ENCODE results near the gene PHRF1.
"Not testable (repeated sequence)": the region's sequence is repeated elsewhere in the genome, so short reads cannot be mapped to it uniquely, and the experiment has no call there.

The PHRF1 gene

DNA sequence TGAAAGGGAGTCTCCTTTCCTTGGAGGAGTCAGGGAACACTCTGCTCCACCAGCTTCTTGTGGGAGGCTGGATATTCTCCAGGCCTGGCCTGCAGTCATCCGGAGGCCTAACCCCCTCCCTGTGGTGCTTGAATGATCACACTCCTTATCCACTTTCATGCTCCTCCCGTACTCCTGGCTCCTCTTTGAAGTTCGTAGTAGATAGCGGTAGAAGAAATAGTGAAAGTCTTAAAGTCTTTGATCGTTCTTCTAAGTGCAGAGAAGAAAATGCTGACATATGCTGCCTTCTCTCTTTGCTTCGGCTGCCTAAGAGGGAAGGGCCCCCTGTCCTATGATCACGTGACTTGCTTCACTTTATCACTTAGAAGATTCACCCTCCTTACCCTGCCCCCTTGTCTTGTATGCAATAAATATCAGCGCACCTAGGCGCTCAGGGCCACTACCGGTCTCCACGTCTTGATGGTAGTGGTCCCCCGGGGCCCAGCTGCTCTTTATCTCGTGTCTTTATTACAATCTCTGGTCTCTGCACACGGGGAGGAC, 2.2 kb upstream of the PHRF1 start:
- not testable (repeated sequence) for DNase-seq

DNA sequence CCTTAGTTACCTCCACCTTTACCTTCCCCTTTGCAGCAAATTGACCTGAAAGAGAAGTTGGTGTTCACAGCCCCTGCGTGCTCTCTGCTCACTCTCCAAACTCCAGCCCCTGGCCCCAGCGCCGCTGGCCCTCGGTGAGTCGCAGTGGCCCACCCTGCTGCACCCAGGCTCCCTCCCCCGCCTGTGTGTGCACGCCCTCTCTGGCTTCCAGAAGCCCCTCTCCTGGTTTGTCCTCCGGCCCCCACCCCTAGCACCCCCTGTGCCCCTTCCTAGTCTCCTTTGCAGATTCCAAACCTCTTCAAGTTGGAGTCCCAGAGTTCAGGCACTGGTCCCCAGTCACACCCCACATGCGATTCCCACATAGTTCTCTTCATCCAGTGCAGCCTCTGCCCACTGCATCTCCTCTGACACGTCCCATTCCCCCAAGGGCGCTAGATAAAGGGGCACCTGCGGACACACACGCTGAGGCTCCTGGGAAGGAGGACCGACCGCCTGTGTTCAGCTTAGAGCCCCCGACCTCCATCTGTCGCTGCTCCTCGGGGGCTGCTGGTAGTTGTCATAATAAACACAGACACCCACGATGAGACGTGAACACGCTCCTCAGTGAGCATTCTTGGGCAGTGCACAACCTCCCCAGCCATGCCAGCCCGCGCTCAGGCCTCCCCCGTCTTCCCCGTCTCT, 1.5 kb upstream of the PHRF1 start:
- DNase-seq: no peak

DNA sequence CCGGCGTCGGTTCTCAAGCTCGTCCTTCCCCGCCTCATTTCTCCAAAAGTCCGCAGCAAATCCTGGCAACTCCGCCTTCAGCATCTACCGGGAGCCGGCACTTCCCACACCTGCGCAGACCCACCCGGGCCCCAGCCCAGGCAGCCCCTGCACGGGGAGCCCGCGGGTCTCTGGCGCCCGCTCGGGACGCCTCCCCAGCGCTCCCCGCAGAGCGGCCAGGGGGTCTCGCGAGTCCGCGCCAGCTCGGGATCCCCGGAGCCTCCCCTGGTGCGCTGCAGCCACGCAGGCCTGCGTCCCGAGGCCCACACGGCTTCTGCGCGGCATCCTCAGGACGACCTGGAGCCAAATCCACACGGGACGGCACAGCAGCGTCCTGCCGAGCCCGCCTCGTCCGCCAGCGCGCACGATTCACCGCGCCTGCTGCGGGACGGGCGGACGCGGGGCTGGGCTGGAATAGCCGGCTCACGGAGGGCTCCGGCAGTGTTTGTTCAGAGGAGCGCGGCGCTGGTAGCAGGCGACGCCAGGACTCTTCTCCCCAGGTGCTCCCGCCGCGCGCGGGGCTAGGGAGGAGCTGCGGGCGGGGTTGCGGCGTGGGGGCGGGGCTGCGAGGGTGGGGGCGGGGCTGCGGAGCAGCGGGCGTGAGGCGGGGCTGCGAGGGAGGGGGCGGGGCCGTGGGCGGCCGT, 816 bp upstream of the PHRF1 start:
- DNase-seq: no peak

DNA sequence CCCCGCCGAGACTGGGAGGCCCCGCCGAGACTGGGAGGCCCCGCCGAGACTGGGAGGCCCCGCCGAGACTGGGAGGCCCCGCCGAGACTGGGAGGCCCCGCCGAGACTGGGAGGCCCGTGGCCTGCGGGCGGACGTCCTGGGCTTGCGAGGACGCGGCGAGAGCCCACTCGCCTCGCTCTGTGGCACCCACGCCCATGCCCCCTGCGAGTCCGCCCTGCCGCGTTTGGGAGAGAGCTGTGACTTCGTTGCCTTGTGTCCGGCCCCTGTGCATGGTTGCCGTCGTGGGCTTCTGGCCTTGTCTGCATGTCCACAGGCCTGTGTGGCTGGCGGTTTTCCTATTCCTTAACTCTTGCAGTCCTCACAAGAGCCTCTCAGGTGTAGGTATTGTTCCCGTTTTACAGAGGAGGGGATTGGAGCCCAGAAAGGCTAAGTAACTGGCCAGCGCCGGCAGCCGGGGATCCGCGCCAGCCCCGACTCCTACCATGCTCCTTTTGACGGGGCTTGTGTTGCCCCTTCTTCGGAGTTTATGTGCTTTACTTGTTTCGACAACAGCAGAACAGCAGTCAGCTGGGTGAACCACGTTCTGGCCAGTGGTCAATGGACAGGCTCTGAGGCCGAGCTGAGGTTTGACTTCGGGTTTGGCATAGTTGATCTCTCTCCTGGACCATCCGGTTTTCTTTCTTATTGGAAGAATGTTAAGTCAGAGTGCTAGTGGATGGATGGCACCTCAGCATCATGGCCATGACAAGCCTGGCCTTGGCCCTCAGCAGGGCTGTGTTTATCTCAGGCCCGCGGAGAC, 741 bp downstream of the PHRF1 start:
- DNase-seq: no peak

DNA sequence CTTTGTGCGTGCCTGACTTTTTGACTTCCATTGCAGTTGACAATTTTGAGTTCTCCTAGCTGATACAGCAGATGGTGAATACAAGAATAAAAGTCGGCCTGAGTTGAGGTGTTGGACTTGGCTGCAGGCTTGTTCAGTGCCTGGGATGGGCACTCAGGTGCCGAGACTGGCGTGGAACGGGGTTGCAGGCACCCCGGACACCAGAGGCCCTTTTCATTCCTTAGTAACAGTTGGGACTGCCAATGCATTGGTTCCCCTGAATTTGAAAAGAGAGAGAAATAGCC, 1.3 kb downstream of the PHRF1 start:
- no peak for DNase-seq

DNA sequence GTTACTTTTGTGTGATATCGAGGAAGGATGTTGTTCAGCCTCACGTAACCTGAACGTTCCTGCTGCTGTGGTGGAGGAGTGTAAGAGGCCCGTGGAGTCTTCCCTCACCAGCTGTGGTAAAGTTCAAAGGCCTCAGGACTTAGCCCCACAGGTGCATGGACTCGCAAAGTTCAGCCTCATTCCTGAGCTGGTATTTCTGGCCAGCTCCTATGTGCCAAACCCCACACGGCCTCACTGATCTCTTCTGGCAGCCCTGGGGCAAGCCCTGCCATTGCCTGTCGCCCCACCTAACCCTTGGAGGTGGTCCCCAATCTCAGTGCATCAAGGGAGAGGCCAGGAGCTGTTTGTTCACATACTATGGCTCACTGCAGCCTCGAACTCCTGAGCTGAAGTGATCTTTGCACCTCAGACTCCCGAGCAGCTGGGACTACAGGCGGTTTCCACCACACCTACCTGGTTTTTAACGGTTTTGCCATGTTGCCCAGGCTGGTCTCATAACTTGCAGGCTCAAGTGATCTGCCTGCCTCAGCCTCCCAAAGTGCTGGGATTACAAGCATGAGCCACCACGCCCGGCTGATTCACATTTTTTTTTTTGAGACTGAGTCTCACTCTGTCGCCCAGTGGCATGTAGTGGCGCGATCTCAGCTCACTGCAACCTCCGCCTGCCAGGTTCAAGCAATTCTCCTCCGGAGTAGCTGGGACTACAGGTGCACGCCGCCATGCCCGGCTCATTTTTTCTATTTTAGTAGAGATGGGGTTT, 2.2 kb downstream of the PHRF1 start:
- no peak for DNase-seq

DNA sequence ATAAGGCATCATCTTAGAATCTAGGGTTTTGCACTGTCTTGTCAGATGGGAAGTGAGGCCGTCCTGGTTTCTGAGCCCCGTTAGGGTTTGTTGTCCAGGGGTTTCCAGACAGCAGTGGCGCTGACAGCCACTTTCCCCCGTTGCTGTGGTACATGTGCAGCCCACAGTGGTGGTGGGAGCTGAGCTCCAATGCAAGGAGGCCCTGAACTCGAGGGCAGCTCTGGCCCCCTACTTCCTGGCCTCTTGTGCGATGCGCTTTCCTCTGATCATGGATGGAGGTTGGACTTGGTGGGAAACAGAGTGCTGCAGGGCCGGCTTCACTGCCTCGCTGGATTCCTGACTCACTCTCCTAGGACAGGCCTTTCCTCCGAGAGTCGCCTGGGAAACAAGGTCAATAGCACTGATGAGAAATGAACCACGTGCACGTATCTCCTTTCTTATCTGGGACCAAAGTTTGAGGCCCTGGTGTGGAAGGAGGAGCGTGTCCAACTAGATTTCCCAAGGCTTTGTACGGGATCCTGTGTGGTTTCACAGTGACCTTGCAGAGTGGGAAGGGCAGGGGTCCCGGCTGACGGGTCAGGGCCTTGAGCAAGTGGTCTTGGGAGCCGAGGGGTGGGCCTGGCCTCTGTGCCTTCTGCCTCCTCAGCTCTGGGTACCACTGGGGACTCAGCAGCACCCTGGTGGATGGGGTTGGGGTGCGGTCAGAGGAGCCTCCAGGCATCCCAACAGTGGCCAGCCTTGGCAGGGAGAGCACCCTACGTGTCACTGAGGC, 3.7 kb downstream of the PHRF1 start:
- no peak for DNase-seq

DNA sequence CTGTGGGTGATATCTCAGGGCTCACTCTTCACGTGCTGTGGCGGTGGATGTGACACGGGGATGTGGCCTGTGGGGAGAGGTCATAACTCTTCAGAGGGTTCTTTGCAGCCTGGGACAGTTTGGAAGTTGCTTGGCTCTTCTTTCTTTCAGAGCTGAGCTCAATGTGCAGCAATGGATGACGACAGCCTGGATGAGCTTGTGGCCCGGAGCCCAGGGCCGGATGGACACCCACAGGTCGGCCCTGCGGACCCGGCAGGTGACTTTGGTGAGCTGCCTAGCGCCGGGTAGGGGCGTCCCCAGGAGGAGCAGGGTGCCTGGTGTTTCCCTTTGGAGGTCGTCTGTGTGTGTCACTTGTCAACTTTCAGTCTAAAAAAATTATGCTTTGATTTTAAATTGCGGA, 5.1 kb downstream of the PHRF1 start:
- no peak for DNase-seq

DNA sequence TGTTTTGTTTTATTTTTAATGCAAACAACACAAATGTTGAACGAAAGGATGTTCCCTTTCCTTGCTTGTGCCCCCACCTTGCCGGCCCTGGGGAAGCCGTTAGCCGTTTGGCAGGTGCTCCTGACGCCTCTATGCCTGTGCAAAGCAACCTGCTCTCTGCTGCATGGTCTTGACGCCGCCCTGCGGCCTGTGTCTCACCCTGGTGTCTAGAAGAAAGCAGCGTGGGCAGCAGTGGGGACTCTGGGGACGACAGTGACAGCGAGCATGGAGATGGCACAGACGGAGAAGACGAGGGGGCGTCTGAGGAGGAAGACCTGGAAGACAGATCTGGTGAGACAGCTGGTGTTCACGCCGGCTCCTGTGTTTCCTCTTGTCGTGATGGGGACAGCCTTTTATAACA, 5.5 kb downstream of the PHRF1 start:
- no peak for DNase-seq

DNA sequence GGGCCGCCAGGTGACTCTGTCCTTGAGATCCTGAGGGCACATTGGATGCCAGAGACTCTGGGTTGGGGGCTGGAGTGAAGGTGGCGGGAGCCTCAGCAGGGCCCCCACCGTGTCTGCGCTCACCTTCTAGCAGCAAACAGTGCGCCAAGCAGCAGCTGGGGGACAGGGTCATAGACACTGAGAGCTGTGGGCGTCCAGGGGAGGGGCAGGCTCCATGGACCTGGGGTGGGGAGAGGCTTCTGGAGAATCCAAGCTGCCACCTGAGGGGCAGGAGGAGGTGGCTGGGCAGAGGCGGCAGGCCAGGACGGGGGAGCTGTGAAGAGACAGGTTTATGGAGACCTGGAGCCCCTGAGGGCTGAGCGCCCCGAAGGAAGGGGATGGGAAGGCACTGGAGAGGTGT, 8.0 kb downstream of the PHRF1 start:
- DNase-seq: no peak

DNA sequence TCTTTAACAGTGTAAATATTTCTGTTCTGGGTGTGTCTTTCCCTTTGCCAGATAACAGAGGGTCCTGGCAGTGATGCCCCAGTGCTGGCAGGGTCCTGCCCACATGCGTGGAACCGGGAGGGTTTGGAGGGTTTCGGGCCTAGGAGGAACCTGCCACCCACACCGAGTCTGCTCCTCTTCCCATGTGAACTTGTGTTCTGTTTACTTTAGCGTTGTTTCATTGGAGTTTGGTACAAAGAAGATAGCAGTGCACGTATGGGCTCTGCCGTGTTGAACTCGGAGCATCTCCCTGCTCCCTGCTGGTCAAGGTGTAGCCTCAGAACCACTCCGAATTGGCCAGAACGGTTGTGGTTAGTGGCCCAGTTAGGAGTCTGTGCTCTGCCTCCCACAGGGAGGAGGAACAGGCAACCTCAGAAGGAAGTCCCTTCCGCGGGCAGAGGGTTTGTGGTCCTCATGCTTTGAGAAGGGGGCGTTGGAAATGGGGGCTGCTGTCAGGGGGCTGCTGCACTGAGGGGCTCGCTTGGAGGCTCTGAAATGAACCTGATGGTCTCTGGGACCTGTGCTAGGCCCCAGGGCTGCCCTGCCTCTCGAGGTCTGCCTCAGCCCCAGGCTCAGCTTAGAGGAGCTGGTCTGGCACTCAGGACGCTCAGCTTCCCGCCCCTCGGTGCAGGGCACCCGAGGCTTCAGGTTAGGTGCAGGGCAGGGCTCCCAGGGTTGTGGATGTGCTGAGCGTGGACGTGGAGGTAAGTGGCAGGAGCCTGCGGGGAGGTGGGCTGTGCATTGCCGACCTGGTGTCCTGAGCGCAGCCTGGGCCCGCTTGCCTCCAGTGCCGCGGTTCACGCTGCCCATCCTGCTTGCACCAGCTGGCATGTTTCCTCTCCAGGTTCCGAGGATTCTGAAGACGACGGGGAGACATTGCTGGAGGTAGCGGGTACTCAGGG, 10.4 kb downstream of the PHRF1 start:
- DNase-seq: no peak

DNA sequence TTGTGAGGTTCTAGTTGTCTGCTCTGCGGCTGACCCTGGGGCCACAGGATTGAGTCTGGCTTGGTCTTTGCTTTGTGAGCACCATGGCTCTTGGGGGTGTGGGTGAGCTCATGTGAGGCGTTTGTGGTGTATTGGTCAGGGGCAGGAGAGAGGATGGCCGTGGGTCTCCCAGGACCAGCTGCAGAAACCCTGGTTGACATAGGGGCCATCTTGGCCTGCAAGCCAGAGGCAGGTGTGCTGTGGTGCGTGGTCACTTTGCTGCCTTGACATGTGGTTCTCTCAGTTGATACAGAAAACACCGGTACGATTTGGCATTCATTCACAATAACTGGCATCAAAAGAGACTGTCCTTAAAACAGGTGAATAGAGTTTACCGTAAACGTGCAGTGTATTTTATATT, 11.3 kb downstream of the PHRF1 start:
- no peak for DNase-seq

DNA sequence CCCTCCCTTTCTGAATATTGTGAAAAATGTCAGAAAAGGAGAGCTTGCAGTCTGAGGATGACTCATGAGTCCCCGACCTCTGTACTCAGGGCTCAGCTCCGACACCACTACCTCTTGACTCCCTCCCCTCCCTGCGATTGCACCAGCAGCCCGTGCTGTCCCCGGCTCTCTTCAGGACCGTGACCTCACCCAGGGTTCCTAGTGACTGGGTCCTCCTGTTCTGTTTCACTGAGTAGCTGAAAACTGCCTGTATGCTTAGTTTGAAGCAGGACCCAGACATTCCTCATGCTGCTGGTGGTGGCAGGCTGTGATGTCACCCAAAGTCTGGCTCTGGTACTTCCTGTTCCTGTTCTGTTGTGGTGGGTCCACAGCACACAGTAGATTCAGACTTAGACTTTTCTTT, 11.7 kb downstream of the PHRF1 start:
- DNase-seq: no peak

DNA sequence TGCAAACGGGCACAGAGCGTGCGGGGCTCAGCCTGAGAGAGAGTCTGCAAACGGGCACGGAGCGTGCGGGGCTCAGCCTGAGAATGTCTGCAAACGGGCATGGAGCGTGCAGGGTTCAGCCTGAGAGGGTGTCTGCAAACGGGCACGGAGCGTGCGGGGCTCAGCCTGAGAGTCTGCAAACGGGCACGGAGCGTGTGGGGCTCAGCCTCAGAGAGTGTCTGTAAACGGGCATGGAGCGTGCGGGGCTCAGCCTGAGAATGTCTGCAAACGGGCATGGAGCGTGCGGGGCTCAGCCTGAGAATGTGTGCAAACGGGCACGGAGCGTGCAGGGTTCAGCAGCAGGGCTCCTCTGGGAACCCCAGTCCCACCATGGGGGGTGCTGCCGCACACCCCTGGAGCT, 13.5 kb downstream of the PHRF1 start:
- no peak for DNase-seq

DNA sequence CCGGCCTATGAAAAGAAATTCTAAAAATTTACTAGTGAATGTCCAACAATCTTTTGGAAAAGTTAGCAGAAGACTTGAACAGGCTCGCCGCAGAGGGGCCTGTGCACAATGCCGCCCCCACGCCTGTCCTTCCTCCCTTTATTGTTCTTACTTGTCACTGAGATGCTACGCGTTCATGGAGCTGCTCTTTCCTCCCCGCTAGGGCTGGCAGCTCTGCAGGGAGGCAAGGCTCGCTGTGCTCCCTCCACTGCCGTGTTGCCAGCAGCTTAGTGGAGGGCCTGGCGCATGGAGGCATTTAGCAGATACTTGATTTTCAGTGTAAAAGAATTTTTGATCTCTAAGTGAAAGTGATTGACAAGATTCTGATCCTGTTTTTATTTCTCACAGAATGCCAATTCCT, 14.7 kb downstream of the PHRF1 start:
- no peak for DNase-seq

DNA sequence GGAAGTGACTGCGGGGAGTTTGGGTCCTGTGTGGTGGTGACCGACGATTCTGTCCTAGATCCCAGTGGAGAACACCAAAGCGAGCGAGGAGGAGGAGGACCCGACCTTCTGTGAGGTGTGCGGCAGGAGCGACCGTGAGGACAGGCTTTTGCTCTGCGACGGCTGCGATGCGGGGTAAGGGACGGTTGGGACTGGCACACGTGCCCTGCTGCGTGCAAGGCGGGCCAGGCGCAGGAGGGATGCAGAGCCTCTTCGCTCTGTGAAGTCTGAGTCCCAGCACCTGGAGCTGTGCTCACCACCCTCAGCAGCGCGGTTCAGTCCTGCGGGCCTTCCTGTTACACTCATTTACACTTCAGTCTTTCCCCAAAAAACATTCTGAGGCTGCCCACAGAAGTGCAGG, 16.2 kb downstream of the PHRF1 start:
- no peak for DNase-seq

DNA sequence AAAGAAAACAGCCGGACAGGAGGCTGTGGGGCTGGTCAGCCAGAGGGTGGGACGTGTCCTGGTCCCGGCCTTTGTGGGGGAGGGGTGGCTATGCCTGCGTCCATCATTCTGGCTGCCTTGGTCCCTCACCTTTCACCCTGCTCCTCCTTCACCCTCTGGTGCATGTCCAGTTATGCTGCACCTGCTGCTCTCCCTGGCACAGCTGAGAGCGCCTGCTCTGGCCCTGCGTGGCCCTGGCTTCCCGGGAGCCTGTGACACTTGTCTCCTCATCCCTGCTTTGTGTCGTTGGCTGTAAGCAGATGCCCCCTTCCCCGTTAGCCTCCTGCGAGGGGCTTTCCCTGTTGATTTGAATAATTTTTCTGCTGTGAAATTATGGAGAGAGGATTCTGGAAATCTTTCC, 16.6 kb downstream of the PHRF1 start:
- no peak for DNase-seq

DNA sequence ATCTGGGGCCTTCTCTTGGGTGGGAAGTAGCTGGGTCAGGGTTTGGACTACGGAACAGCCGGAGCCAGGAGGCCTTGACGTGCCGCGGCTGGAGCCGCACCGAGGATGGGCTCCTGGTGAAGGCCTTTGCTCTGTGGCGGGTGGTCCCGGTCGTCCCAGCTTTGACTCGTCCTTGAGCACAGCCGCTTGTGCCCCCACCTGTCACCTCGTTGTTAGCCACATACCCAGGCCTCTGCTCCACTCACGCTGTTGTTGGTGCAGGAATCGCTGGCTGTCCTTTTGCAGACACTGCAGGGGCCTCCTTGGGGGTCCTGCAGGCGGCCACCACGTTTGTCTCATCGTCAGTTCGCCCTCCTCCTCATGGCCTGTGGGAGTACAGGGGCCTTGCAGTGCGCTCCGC, 17.1 kb downstream of the PHRF1 start:
- DNase-seq: no peak

DNA sequence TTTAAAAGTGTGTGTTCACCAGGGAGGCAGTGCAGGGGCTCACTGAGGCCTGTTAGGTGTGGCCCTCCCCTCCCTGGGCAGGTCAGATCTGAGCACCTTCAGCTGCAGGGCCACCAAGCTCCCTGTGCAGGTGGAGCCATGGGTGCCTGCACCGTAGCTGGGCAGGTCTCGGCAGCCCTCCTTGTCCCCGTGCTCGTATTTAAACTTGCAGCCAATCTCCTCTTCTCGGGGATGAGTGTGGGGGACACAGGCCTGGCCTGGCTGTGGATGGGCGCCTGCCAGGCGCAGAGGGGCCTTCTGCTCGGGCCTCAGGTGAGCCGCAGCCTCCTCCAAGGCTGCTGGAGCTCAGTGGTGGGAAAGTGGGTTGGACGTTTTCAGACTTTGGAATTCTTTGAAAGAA, 19.1 kb downstream of the PHRF1 start:
- no peak for DNase-seq

DNA sequence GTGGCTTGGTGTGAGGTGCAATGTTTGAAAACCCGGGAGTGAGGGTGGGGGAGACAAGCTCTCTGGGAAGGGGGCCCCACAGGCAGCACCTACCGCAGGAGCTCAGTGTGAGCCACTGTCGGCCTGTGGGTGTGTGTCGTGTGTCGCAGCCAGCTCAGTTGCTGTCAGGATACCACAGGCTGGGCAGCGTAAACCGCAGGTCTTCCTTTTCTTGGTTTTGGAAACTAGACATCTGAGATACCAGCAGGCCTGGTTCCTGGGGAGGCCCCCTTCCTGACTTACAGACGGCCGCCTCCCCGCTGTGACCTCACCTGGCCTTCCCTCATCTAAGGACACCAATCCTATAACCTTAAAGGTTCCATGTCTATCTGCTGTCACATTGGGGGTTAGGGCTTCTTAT, 20.1 kb downstream of the PHRF1 start:
- DNase-seq: no peak

DNA sequence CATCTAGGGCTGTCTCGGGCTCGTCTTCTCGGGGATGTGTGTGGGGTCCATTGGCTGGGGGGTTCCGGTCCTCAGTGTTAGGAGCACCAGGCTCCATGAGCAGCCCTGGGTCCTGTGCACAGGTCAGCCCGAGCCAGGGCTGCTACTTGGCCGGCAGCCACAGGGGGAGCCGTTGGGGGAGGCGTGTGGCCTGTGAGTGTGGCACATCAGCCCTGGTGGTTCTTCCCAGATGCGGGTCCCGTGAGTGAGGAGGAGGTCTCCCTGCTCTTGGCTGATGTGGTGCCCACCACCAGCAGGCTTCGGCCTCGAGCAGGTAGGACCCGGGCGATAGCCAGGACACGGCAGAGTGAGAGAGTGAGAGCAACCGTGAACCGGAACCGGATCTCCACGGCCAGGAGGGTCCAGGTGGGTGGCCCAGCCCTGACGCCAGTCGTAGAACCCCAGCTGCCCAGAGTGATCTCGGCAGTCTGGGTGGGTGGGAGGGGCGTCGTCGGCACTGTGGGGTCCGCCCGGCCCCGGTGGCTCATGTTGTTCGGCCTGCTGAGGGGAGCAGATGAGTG, 21.0 kb downstream of the PHRF1 start:
- no peak for DNase-seq
